TTC549 (cell line): Measurements from ENCODE around the gene NOTO.

ENCODE experiments used
- FAIRE-seq: peaks from 2 replicates; lab custom pipeline; 2012; peaks lifted over from hg19 to GRCh38; lab: Jason Lieb, UNC

NOTO gene

DNA sequence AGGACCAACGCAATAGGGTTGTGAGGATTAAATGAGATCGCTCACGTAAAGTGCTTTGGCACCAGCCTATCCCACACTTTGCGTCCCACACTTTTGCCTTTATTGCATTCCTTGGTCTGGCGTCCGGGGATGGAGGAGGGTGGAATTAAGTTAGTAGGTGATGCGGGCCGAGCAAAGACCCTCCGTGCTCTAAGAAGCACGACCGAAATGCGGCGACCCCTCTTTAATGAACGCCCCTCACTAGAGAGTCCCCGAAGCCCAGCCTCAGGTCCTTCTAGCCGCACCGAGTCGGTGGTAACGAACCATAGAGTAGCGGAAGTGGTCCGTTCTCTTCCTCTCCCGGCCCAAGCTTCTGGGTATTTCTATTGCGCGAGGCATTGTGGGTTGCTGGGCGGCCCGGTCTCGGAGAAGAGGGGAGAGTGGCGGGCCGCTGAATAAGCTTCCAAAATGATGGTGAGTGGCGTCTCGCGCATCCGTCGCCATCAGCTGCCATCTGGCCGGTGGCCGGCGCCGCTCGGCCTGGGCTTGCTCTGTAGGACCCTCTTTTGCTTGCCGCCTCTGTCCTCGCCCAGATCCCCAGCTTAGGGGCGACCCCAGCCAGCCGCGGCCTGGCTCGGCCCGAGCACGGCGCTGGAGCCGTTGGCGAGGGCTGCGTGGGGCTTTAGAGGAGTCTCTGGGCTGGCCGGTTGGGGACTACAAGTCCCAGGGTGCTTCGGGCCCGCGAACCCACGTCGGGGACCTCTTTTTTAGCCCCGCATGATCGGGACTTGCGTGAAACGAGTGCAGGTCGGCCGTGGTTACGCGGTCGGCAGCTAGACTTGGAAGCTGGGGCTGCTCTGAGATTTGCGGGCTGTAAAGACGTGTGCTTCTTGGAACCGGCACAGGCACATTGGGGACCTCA, 31.8 kb downstream of the NOTO start, which contains the start of gene CCT7:
CCT7 (plus strand) TSS at position 377 of the 901 bp plus-strand sequence; CDS start at position 448, 71 bp downstream.
- no peak for FAIRE-seq

GRCh38 chr2:73235315-73236028, 33.1 kb downstream of the NOTO start:
- FAIRE-seq, result no peak

- FAIRE-seq, result no peak
Observed at GRCh38 chr2:73237168-73237567, 34.8 kb downstream of the NOTO start.

GRCh38 chr2:73238149-73238548, 35.8 kb downstream of the NOTO start:
- FAIRE-seq, result no peak

DNA sequence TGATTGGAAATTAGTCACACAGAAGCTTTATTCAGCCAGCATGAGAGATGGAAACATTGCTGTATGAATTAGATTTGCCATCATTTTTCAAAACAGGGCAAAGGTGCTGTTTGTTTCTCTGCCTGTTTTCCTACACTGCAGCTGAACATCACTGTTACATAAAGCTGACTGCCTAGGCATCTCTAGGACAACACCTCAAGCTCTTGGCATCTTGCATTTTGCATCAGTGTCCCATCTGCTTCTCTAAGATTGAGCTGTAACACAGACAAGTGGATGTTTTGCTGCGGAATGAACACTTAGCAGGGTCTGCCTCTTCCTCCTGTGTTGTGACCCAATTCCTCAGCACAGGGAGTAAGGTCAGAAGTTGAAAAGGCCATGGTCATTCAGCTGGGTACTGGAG, 36.6 kb downstream of the NOTO start:
- FAIRE-seq, result no peak

GRCh38 chr2:73239776-73240175, 37.4 kb downstream of the NOTO start:
- no peak for FAIRE-seq

DNA sequence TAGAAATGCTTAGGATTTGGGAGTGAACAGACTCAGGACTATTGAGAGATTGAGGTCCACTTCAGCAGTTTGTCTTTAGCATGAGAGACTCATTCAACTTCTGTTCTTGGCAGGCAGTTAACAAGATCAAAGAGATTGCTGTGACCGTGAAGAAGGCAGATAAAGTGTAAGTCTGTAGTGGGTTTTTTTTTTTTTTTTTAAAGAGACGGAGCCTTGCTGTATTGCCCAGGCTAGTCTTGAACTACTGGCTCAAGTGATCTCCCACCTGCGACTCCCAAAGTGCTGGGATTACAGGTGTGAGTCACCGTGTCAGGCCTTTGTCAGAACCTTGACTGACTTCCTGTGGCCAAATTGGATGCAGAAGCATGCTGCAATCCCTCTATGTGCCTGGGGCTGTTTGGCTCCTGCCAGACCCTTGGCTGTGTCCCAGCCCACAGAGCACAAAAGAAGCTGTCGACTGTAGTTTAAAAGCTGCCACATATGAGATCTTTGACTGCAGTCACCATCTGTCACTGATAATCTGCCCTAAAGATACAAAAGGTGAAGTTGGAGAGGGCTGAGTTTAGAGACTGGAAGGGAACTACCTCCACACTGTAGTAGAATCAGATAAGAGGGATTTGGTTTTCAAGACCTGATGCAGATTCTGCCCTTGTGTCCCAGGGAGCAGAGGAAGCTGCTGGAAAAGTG, 41.7 kb downstream of the NOTO start:
- FAIRE-seq, result no peak

- no peak for FAIRE-seq
Observed at GRCh38 chr2:73244580-73244979, 42.2 kb downstream of the NOTO start.

DNA sequence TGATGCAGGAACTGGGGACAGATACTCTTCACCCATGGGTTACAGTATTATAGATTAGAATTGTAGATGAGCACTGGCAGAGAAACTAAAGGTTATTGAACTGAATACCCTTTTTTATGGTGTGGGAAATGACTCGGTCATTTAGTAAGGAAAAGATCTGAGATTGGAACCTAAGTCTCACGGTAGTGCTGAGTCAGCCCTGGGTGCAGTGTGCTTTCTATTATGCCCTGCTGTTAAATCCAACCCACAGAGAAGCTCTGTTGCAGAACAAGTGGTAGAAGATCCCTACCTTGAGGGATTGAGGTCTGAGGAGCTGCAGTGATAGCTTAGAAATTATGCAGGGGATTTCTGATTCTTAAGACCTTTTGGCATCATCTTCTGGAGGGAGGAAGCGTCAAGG, 44.5 kb downstream of the NOTO start:
- FAIRE-seq, result no peak

GRCh38 chr2:73249636-73250035, 47.3 kb downstream of the NOTO start:
- FAIRE-seq, result no peak

DNA sequence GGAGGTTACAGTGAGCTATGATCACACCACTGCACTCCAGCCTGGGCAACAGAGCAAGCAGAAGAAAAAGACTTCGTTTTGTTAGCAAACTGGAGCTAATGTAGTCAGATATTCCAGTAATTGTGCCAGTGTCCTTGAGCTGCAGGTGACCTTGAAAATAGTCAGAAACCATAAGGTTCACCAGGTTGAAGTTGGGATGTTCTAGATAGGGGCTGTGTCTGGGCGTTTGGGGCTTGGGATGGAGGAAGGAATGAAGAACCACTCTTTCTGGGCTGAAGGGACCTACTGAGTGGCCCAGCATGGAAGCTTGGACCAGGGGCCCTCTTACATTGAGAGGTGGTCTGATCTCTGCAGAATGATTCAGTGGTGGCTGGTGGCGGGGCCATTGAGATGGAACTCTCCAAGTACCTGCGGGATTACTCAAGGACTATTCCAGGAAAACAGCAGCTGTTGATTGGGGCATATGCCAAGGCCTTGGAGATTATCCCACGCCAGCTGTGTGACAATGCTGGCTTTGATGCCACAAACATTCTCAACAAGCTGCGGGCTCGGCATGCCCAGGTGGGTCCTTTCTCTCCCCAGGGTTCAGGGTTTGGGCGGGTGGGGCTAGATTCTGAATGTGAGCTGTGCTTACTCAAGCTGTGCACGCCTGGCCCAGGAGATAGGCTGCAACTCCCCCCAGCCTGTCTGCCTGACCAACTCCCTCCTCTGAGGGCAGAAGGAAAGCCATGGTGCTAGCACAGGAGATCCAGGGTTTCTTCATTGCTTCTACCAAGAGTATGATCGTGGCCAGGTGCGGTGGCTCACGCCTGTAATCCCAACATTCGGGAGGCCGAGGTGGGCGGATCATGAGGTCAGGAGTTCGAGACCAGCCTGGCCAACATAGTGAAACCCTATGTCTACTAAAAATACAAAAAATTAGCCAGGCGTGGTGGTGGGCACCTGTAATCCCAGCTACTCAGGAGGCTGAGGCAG, 48.8 kb downstream of the NOTO start:
- no peak for FAIRE-seq

GRCh38 chr2:73252238-73253027, 50.1 kb downstream of the NOTO start:
- no peak for FAIRE-seq

- no peak for FAIRE-seq
Observed at GRCh38 chr2:73253400-73253799, 51.0 kb downstream of the NOTO start.

- no peak for FAIRE-seq
Observed at GRCh38 chr2:73253901-73254300, 51.5 kb downstream of the NOTO start.

DNA sequence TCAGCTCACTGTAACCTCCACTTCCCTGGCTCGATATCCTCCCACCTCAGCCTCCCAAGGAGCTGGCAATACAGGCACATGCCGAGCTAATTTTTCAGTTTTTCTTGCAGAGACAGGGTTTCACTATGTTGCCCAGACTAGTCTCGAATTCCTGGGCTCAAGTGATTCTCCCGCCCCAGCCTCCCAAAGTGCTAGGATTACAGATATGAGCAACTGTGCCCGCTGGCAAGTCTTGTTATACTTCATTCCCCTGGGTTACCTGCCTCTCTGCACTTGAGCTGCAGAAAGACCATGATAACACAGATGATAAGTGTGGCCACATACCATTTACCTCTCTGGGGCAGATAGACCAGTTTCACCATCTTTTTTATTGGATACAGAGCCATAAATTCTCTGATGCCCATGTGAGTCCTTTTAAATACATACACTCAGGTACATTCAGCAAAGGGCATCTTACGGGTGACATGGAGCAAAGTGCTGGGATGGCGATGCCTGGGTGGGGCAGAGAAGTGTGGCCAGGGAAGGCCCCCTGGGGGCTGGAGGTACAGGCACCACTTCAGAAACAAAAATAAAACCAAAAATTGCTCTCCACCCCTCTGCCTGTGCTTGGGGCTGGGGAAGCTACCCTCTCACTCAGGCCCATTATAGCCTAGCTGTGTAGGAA, 52.1 kb downstream of the NOTO start:
- no peak for FAIRE-seq

DNA sequence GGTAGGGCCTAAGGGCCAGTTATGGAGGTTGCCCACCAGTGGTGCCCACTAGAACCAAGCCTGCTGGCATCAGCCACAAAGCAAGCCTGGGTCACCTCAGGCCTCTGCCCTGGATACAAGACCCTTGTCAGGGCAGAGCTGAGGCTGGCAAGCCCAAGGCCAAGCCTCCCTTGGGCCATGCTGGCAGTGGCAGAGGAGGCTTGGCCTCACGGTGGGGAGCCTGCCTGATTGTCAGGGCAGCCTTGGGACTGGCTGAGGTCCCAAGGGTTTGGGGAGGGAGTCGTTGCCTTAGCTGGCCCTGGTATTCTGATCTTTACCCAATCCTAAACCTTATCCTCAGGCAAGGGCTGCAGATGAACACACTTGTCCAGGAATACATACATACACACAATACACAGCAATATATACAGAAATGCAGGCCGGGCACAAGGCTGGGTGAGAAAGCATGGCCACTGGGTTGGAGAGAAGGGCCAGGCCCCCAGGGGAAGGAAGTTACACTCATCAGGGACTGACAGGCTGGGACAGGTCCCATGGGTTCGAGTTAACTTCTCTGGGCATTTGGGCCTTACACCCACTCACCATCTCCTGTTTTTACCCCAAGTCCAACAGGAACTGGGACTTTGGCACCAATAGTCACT, 52.8 kb downstream of the NOTO start:
- FAIRE-seq, result no peak

DNA sequence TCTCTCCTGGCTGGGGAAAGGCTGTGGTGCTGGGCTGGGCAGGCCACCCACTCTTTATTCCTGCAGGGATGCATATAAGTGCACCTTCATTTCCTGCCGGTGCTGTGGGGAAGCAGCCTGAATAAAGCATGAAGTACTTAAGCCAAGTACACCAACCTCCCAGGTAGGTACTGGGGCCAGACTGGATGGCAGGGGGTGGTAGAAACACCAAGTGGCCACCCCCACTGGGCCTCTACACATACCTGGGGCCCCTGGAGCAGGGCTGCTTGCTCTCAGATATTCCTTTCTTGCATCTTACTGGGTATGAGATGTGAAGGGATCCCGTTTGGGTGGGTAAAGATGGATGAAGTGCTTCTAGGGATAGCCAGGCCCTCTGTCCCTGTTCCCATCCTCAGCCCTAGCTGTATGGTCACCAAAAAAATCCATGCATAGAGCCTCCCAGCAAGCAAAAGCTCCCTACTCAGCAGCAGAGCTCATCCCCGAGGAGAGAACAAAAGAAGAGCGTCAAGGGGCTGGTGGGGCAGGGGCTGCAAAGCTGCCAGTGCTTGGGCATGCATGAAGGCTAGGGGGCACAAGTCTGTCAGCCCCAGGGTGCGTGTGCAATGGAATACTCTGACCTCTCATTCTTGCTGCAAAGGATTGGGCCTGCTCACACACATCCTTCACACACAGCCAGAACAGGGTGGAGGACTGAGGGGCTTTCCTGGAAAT, 53.7 kb downstream of the NOTO start:
- FAIRE-seq, result no peak

- no peak for FAIRE-seq
Observed at GRCh38 chr2:73256618-73256922, 54.2 kb downstream of the NOTO start.

- no peak for FAIRE-seq
Observed at GRCh38 chr2:73257021-73257420, 54.6 kb downstream of the NOTO start.
